Right lung (tissue), 10 donors: ENCODE results near the gene CRIP3. TPM values are rescaled to one million over a fixed set of nuclear protein-coding genes. Genes with fewer than 3 reads are reported as not detected.
A peak's percentile ranks its signal among the peaks of the same experiment; 100 is the strongest.
"Not testable (repeated sequence)": the region's sequence is repeated elsewhere in the genome, so short reads cannot be mapped to it uniquely, and the experiment has no call there.

ENCODE experiments used
- DNase-seq, 2 donors: peaks; one replicate each; pipeline ENCODE4 v3.0.0-alpha.2; 2013
- long read RNA-seq, 8 donors: transcript quantifications; one replicate each; lab custom pipeline, GENCODE V29; 2026
- polyA plus RNA-seq, 5 donors: library from polyadenylated mRNA; unstranded; fragments of 120-200 nt; gene quantifications; one replicate each; pipeline versions ENCODE4 v1.2.1 to v1.2.3, GENCODE V29; 2013; ENCODE audit warnings: inconsistent platforms in 1 of 5, low replicate concordance in 1 of 5; ENCODE audit not compliant: insufficient read length in 5 of 5, insufficient read depth in 1 of 5

Gene CRIP3
- polyA plus RNA-seq = 1 to 10 TPM; 3.1 to 6.2 (median 3.9) TPM
- long read RNA-seq, donor 1, partial matches to known transcripts = 0 of 1 reads
- long read RNA-seq, donor 1, other reads (novel, unspliced or antisense) = 0 of 1 reads
- long read RNA-seq, donor 2 = 0 reads
- long read RNA-seq, donor 3, partial matches to known transcripts = 0 of 1 reads
- long read RNA-seq, donor 3, other reads (novel, unspliced or antisense) = 0 of 1 reads
- long read RNA-seq, donor 4 = 0 reads
- long read RNA-seq, donor 5 = 0 reads
- long read RNA-seq, donor 6, partial matches to known transcripts = 0 of 1 reads
- long read RNA-seq, donor 6, other reads (novel, unspliced or antisense) = 0 of 1 reads
- long read RNA-seq, donor 7, partial matches to known transcripts = 0 of 1 reads
- long read RNA-seq, donor 7, other reads (novel, unspliced or antisense) = 0 of 1 reads
- long read RNA-seq, donor 8 = 0 reads

- no peak for DNase-seq
Observed at GRCh38 chr6:43308101-43308989, at the start of gene CRIP3. Gene CRIP3 (minus strand): TSS chr6:43308826. CDS start chr6:43308792, 34 bp downstream.

GRCh38 chr6:43355862-43356590, 47.4 kb upstream of the CRIP3 start:
- no peak for DNase-seq

GRCh38 chr6:43351951-43352350, 43.3 kb upstream of the CRIP3 start:
- not testable (repeated sequence) for DNase-seq

- DNase-seq = no peak
Observed at GRCh38 chr6:43347444-43347843, 38.8 kb upstream of the CRIP3 start.

DNA sequence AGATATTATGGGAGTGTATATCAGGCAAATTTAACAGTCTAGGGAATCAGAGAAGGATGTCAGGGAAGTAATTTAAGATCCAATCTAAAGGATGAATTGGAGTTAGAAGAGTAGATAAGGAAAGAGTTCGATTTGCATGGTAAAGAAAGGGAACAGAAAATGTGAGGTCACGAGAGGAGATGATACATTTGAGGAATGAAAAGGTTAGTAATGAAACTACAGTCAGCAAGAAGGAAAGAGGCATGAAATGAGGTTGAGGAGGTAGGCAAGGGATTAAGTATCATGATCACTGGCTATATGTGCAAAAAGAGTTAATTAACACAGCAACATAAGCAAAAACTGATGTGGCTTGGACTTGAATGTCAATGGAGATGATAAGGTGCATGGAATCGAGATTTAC, 38.4 kb upstream of the CRIP3 start:
- DNase-seq = no peak

DNA sequence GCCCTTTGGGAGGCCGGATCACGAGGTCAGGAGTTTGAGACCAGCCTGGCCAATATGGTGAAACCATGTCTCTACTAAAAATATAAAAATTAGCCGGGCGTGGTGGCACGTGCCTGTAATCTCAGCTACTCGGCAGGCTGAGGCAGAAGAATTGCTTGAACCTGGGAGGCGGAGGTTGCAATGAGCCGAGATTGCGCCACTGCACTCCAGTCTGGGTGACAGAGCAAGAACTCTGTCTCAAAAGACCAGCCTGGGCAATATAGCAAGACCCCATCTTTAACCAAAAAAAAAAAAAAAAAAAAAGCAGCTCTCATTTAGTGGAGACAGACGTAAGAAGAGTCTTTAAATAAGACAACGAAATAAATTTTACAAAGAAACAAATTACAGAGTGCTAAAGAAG, 37.6 kb upstream of the CRIP3 start:
- not testable (repeated sequence) for DNase-seq

DNA sequence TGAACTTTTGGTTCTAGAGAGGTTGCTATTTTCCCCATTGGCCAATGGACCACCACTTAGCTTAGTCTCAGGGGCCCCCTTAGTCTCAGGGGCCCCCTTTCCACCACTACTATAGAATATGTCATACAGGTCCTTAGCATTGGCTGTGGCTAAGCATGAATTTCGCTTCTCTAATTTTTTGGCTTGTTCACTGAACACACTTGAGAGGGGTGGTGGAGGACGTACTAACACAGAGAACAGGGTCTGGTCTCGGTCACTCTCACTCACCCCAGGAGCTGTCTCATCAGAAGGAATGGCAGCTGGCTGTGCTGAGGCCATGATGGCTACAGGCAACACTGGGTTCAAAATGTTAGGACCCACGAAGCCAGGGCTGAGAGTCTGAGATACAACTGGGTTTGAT, 30.5 kb upstream of the CRIP3 start:
- DNase-seq = no peak

GRCh38 chr6:43338243-43338642, 29.6 kb upstream of the CRIP3 start:
- no peak for DNase-seq

GRCh38 chr6:43336382-43336781, 27.8 kb upstream of the CRIP3 start:
- DNase-seq = no peak

GRCh38 chr6:43335469-43335868, 26.8 kb upstream of the CRIP3 start:
- DNase-seq = no peak

DNA sequence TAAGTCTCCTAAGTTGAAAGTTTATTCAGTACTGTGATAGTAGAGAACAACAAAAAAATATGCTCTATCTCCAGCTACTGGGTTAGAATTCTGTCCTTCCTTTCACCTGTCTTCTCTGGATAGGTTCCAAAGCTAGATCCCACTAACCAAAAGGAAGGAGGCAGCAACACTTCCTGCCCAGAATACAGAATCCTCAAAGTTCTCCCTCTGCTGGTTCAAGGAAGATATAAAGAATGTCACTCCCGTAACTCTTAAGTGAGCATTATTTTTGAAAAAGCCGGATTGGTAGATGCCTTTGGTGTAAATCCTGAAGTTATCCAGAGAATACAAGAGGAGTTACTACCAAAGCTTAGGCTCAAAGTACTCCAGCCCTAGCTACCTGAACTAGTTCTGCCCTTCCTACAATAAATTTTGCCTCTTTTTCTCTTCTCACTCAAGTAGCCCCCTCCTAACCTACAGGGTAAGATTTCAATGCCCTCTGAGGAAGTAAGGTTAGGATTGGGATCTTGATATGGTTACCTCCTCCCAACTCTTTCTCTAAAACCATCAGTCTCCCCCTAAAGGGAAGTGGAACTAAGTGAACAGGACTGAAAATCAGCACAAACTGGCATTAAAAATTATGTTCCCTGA, 26.0 kb upstream of the CRIP3 start:
- DNase-seq = peak; percentile 26 to 30

- no peak for DNase-seq
Observed at GRCh38 chr6:43331891-43332290, 23.3 kb upstream of the CRIP3 start.

DNA sequence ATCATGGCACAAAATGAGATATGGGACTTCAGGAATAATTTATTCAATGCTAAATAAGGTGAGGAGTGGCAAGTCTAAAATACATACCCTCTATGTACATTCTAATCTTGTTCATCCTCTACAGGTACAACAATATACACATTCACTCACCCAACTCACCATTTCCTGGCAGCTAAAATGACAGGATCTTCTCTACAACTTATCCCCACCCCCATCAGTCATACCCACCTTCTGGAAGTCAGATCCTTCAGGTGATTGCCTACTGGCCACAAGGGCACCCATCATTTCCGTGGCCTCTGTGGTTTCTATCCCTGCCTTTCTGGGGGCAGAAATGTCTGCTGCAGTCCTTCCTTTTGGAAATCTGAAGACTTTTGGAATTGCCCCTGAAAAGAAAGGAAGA, 22.8 kb upstream of the CRIP3 start:
- DNase-seq = no peak

GRCh38 chr6:43328528-43328927, 19.9 kb upstream of the CRIP3 start:
- no peak for DNase-seq

- DNase-seq = no peak
Observed at GRCh38 chr6:43325876-43326275, 17.2 kb upstream of the CRIP3 start.

DNA sequence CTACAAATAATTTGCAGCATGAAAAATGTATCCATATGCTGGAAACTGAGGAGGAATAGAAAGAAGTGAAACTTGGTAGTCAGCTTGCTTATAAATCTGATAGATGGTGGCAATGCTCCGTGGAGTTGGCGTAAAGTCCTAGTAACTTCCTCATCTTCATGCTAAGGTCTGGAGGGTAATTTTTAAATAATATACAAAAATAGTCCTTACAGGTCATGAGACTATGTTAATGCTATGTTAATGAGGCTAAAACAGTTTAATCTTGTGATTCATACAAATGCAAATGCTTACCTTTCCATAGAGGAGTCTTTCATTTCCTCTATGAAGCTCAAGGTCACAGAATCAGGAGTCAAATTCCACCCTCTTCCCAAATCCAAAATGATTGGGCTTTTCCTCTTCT, 9.4 kb upstream of the CRIP3 start:
- DNase-seq = no peak

DNA sequence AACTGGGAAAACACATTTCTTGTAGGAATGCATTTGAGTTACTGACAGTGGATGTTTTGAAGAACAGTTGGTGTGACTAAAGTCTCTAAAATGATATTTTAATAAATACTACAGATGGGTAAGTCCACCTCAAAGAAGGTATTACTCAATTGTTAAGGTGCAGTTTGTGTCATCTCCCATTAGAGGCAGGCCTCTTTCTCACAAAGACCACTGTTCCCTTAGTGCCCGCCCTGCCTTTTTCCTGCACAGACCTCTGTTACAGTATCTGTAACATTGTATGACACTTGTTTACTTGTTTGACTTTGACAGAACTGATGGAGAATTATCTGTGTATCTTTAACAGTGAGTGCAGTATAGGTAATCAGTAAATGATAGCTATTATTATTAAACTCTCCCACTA, 5.2 kb upstream of the CRIP3 start:
- no peak for DNase-seq

DNA sequence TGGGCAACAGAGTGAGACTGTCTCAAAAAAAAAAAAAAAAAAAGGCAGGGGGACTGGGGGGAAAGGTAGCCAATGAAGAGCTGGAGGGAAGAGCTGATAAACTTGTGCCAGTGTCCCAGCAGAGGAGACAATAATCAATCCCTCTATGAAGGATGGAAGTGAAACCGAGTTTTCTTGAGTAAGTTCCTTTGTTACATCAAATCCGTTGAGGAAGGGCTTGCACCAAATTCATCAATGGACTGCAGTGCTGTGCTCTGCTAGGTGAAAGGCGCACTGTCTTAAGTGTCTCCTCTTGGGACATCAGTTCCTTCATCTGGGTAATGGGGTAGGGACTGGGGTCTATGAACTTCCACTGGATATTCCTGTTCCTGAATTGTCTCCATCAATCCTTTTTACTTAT, 3.0 kb upstream of the CRIP3 start:
- DNase-seq = no peak

- DNase-seq = no peak
Observed at GRCh38 chr6:43310624-43311023, 2.0 kb upstream of the CRIP3 start.

- no peak for DNase-seq
Observed at GRCh38 chr6:43310134-43310533, 1.5 kb upstream of the CRIP3 start.

DNA sequence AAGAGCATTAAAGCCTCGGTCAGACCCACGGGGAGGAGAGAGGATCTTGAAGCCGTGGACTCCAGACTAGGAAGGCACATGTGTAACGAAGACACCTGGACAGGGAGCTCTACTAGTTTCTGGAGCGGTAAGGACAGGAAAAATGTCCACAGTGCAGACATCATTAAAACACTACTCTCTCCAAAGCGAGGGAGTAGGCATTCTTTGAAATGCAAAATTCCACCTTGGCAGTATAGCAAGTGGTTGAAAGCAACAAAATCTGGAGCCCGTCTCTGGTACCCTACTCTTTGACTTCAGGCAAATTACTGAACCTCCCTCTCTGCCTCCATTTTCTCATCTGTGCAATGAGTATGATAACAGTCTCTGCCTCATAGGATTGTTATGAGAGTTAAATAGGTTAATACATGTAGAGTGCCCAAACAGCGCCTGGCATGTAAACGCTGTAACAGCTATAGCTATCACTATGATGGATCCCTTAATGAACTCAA, 408 bp upstream of the CRIP3 start:
- DNase-seq = no peak
